Natural killer cell treated with Interleukin-12 subunit alpha and Interleukin-12 subunit beta and Interleukin-15 and Interleukin-18, amount 100 ng/mL, for 72 hours (primary cell): ENCODE measurements around the gene ARHGDIG. TPM values are rescaled to one million over a fixed set of nuclear protein-coding genes. Genes with fewer than 3 reads are reported as not detected.

Source experiments
- ATAC-seq, 2 donors: fragments of 150-1000 bp; cut with Tn5 transposase in 1 of 2; sonication (Bioruptor Pico), chemical (Tn5 transposase) in 1 of 2; 2 replicates each; pipeline ENCODE4 v1.10.0; 2021
- DNase-seq: peaks from one replicate; pipeline ENCODE4 v3.0.0; 2022; ENCODE audit warnings: low spot score
- H3K27ac Mint-ChIP-seq, 2 donors: 1 replicate in 1 of 2; 2 replicates in 1 of 2; pipeline ENCODE4 v1.8.0; 2022; ENCODE audit warnings: mixed read lengths in 2 of 2, mild to moderate bottlenecking in 1 of 2, moderate library complexity in 1 of 2
- H3K27me3 Mint-ChIP-seq, 2 donors: 1 replicate in 1 of 2; 2 replicates in 1 of 2; pipeline ENCODE4 v1.8.0; 2022; ENCODE audit warnings: mixed read lengths in 2 of 2
- H3K36me3 Mint-ChIP-seq: one replicate; pipeline ENCODE4 v1.8.0; 2022; ENCODE audit warnings: mixed read lengths
- H3K4me1 Mint-ChIP-seq, 2 donors: 1 replicate in 1 of 2; 2 replicates in 1 of 2; pipeline ENCODE4 v1.8.0; 2022; ENCODE audit warnings: low read depth in 2 of 2, mixed read lengths in 2 of 2, mild to moderate bottlenecking in 1 of 2
- H3K4me3 Mint-ChIP-seq: one replicate; pipeline ENCODE4 v1.8.0; 2022; ENCODE audit warnings: mixed read lengths
- H3K9me3 Mint-ChIP-seq: 2 replicates; pipeline ENCODE4 v1.8.0; 2022; ENCODE audit warnings: mixed read lengths
- total RNA-seq, 2 donors: library from RNA; stranded (reverse); gene quantifications; one replicate each; pipeline ENCODE4 v1.2.3, GENCODE V29; 2022

ARHGDIG gene
- total RNA-seq, 2 donors from 2014 or later = not detected

- no peak for DNase-seq
- Mint-ChIP-seq H3K4me3 (no peak overlapping the region), H3K4me1 (peaks cover 8 to 10% of the 10 kb centered on the region in 2 donors), H3K36me3 (no peaks in the 10 kb centered on the region), H3K27me3 (no peaks in the 10 kb centered on the region), H3K9me3 (no peaks in the 10 kb centered on the region), H3K27ac (no peak overlapping the region)
- no peak for ATAC-seq
These were observed 12.0 kb upstream of the ARHGDIG start for GRCh38 chr16:268141-269053.

- Mint-ChIP-seq H3K27ac (peak overlapping the region in 1 of 2 donors; percentile 51), H3K4me1 (peaks cover 8 to 10% of the 10 kb centered on the region in 2 donors), H3K27me3 (no peaks in the 10 kb centered on the region), H3K36me3 (no peaks in the 10 kb centered on the region), H3K9me3 (no peaks in the 10 kb centered on the region), H3K4me3 (no peak overlapping the region)
- no peak for DNase-seq
- no peak for ATAC-seq
These were observed 11.2 kb upstream of the ARHGDIG start for GRCh38 chr16:269061-269796.

GRCh38 chr16:270381-271255 lies 9.8 kb upstream of the ARHGDIG start:
- ATAC-seq (no peak), DNase-seq (no peak)
- H3K27ac Mint-ChIP-seq = no peak overlapping the region
- no peaks in the 10 kb centered on the region for H3K36me3 Mint-ChIP-seq
- H3K27me3 Mint-ChIP-seq = no peaks in the 10 kb centered on the region
- H3K4me3 Mint-ChIP-seq = no peak overlapping the region
- no peaks in the 10 kb centered on the region for H3K9me3 Mint-ChIP-seq
- H3K4me1 Mint-ChIP-seq = peaks cover 8 to 10% of the 10 kb centered on the region in 2 donors

- H3K27me3 Mint-ChIP-seq = no peaks in the 10 kb centered on the region
- H3K27ac Mint-ChIP-seq = no peak overlapping the region
- H3K4me3 Mint-ChIP-seq = no peak overlapping the region
- DNase-seq = no peak
- no peaks in the 10 kb centered on the region for H3K36me3 Mint-ChIP-seq
- no peak for ATAC-seq
- no peaks in the 10 kb centered on the region for H3K9me3 Mint-ChIP-seq
- H3K4me1 Mint-ChIP-seq = peaks cover 2% of the 10 kb centered on the region in 2 donors
These were observed 7.5 kb upstream of the ARHGDIG start for GRCh38 chr16:272633-273546.

GRCh38 chr16:273547-274421 lies 6.6 kb upstream of the ARHGDIG start:
- H3K4me1 Mint-ChIP-seq = peaks cover under 1 to 2% of the 10 kb centered on the region in 2 donors
- H3K36me3 Mint-ChIP-seq = no peaks in the 10 kb centered on the region
- H3K9me3 Mint-ChIP-seq = no peaks in the 10 kb centered on the region
- no peaks in the 10 kb centered on the region for H3K27me3 Mint-ChIP-seq
- no peak overlapping the region for H3K4me3 Mint-ChIP-seq
- DNase-seq = no peak
- ATAC-seq = no peak
- H3K27ac Mint-ChIP-seq = no peak overlapping the region

- DNase-seq (no peak), ATAC-seq (peak in 1 of 2 donors; percentile 18)
- Mint-ChIP-seq H3K4me3 (no peak overlapping the region), H3K36me3 (no peaks in the 10 kb centered on the region), H3K9me3 (no peaks in the 10 kb centered on the region), H3K4me1 (peaks cover 6 to 7% of the 10 kb centered on the region in 2 donors), H3K27me3 (no peaks in the 10 kb centered on the region), H3K27ac (no peak overlapping the region)
These were observed 5.2 kb upstream of the ARHGDIG start for GRCh38 chr16:275041-275641.

- DNase-seq (no peak), ATAC-seq (no peak)
- no peak within 1 kb of the TSS for H3K27ac Mint-ChIP-seq
- H3K27me3 Mint-ChIP-seq = no peaks in the 10 kb centered on the region
- H3K9me3 Mint-ChIP-seq = no peaks in the 10 kb centered on the region
- peaks cover 6 to 7% of the 10 kb centered on the region in 2 donors for H3K4me1 Mint-ChIP-seq
- H3K4me3 Mint-ChIP-seq = peak within 1 kb of the TSS; percentile 42
- no peaks in the 10 kb centered on the region for H3K36me3 Mint-ChIP-seq
These were observed 4.6 kb upstream of the ARHGDIG start, which contains the start of gene RGS11 for GRCh38 chr16:275786-276232. RGS11 (minus strand) TSS chr16:275944; CDS start chr16:275911, 33 bp downstream.

- ATAC-seq (no peak), DNase-seq (no peak)
- Mint-ChIP-seq H3K9me3 (no peaks in the 10 kb centered on the region), H3K27ac (no peak overlapping the region), H3K27me3 (no peaks in the 10 kb centered on the region), H3K36me3 (no peaks in the 10 kb centered on the region), H3K4me1 (peaks cover 6 to 7% of the 10 kb centered on the region in 2 donors), H3K4me3 (peak overlapping the region; percentile 42)
These were observed 3.8 kb upstream of the ARHGDIG start for GRCh38 chr16:276426-277077.

GRCh38 chr16:278863-279366 lies 1.5 kb upstream of the ARHGDIG start:
- peaks cover 6 to 7% of the 10 kb centered on the region in 2 donors for H3K4me1 Mint-ChIP-seq
- ATAC-seq (peak in 1 of 2 donors; percentile 50), DNase-seq (no peak)
- H3K9me3 Mint-ChIP-seq = no peaks in the 10 kb centered on the region
- H3K4me3 Mint-ChIP-seq = no peak overlapping the region
- H3K27me3 Mint-ChIP-seq = no peaks in the 10 kb centered on the region
- H3K27ac Mint-ChIP-seq = no peak overlapping the region
- no peaks in the 10 kb centered on the region for H3K36me3 Mint-ChIP-seq

GRCh38 chr16:279531-279930 lies 860 bp upstream of the ARHGDIG start:
- Mint-ChIP-seq H3K9me3 (no peaks in the 10 kb centered on the region), H3K4me1 (peaks cover 6 to 7% of the 10 kb centered on the region in 2 donors), H3K36me3 (no peaks in the 10 kb centered on the region), H3K27me3 (no peaks in the 10 kb centered on the region), H3K27ac (no peak overlapping the region), H3K4me3 (no peak overlapping the region)
- DNase-seq (no peak), ATAC-seq (no peak)

- H3K36me3 Mint-ChIP-seq = no peaks in the 10 kb centered on the region
- H3K9me3 Mint-ChIP-seq = no peaks in the 10 kb centered on the region
- DNase-seq = no peak
- H3K27ac Mint-ChIP-seq = no peak overlapping the region
- peaks cover 6 to 7% of the 10 kb centered on the region in 2 donors for H3K4me1 Mint-ChIP-seq
- no peaks in the 10 kb centered on the region for H3K27me3 Mint-ChIP-seq
- H3K4me3 Mint-ChIP-seq = no peak overlapping the region
- no peak for ATAC-seq
These were observed 358 bp upstream of the ARHGDIG start for GRCh38 chr16:280005-280460.
